ENCODE results near the gene PM20D1. TPM values are rescaled to one million over a fixed set of nuclear protein-coding genes. Genes with fewer than 3 reads are reported as not detected.

The PM20D1 gene
- polyA plus RNA-seq, 1 donor from 2014 or later = not detected

GRCh38 chr1:205797168-205797567, 52.8 kb downstream of the PM20D1 start:
- H3K27me3 ChIP-seq (ENCODE audit: insufficient read depth, low read depth, low read length) = no peaks in the 10 kb centered on the region
- H3K4me2 ChIP-seq (ENCODE audit: low read length) = no peak overlapping the region
- H3K9me2 ChIP-seq (ENCODE audit: insufficient read depth, low read length) = no peaks in the 10 kb centered on the region
- no peak overlapping the region for H3K27ac ChIP-seq (ENCODE audit: low read length)
- peaks cover 7% of the 10 kb centered on the region for H3K36me3 ChIP-seq (ENCODE audit: insufficient read depth, low read length)
- H3F3A ChIP-seq (ENCODE audit: insufficient read depth, low read length, poor library complexity, severe bottlenecking) = no peaks in the 10 kb centered on the region
- H3K9ac ChIP-seq (ENCODE audit: low read length) = no peak overlapping the region
- TF ChIP-seq EZH2 (IDR thresholded peaks at IDR 0.05; ENCODE audit: borderline replicate concordance, insufficient read depth, low read length, poor library complexity, severe bottlenecking) = no peak
- TF ChIP-seq TAF1 (IDR thresholded peaks at IDR 0.05; ENCODE audit: low read depth) = no peak
- TF ChIP-seq SMC3 (conservative IDR thresholded peaks at IDR 0.05; ENCODE audit: poor library complexity) = no peak
- no peak for TF ChIP-seq REST (IDR thresholded peaks at IDR 0.05; ENCODE audit: borderline replicate concordance)
- no peak for TF ChIP-seq RAD21 (conservative IDR thresholded peaks at IDR 0.05)
- TF ChIP-seq POLR2AphosphoS5 (IDR thresholded peaks at IDR 0.05) = no peak
- TF ChIP-seq, protein P1, sequence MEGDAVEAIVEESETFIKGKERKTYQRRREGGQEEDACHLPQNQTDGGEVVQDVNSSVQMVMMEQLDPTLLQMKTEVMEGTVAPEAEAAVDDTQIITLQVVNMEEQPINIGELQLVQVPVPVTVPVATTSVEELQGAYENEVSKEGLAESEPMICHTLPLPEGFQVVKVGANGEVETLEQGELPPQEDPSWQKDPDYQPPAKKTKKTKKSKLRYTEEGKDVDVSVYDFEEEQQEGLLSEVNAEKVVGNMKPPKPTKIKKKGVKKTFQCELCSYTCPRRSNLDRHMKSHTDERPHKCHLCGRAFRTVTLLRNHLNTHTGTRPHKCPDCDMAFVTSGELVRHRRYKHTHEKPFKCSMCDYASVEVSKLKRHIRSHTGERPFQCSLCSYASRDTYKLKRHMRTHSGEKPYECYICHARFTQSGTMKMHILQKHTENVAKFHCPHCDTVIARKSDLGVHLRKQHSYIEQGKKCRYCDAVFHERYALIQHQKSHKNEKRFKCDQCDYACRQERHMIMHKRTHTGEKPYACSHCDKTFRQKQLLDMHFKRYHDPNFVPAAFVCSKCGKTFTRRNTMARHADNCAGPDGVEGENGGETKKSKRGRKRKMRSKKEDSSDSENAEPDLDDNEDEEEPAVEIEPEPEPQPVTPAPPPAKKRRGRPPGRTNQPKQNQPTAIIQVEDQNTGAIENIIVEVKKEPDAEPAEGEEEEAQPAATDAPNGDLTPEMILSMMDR (IDR thresholded peaks at IDR 0.05; ENCODE audit: poor library complexity, severe bottlenecking) = no peak
- TF ChIP-seq MXI1 (conservative IDR thresholded peaks at IDR 0.05; ENCODE audit: poor library complexity, severe bottlenecking) = no peak
- TF ChIP-seq EP300 (conservative IDR thresholded peaks at IDR 0.05; ENCODE audit: poor library complexity, severe bottlenecking) = no peak
- H3K79me2 ChIP-seq (replicated peaks; ENCODE audit: insufficient read depth, low read length) = no peaks in the 10 kb centered on the region
- H2AFZ ChIP-seq (ENCODE audit: low read depth, low read length) = no peak overlapping the region
- H3K4me3 ChIP-seq (ENCODE audit: low read length) = no peak overlapping the region
- H4K20me1 ChIP-seq (ENCODE audit: insufficient read depth) = no peaks in the 10 kb centered on the region
- no peaks in the 10 kb centered on the region for H3K9me3 ChIP-seq (ENCODE audit: low read length)

DNA sequence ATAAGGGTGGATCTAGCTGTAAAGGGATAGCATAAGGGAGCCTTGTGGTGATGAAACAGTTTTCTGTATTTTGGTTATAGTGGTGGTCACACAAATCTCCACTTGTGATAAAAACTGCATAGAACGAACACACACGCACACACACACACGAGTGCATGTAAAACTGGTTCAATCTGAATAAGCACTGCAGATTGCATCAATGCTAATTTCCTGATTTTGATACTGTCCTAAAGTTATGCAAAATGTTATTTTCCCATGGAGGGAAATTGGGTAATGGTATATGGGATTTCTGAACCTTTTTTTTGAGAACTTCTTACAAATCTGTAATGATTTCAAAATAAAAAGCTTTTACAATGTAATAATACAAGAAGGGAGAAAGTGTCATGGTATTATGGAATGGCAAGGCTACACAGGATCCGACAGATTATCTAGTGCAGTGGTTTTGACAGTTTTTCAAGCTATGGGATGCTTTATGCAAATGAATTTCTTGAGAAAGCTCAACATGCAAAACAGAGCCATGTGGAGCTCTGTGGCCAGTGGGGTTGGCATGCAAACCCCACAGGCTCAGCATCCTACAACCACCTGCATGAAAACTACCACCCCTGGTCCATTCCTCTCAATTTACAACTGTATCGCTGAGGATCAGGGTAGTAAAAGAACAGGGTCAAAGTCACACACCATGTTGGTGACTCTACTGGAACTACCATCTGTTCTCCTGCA, 55.8 kb downstream of the PM20D1 start:
- Histone ChIP-seq H3K9ac (ENCODE audit: low read length) (no peak overlapping the region), H3K79me2 (replicated peaks; ENCODE audit: insufficient read depth, low read length) (no peaks in the 10 kb centered on the region), H3F3A (ENCODE audit: insufficient read depth, low read length, poor library complexity, severe bottlenecking) (no peaks in the 10 kb centered on the region), H3K4me2 (ENCODE audit: low read length) (no peak overlapping the region), H4K20me1 (ENCODE audit: insufficient read depth) (no peaks in the 10 kb centered on the region), H3K27me3 (ENCODE audit: insufficient read depth, low read depth, low read length) (no peaks in the 10 kb centered on the region), H3K9me2 (ENCODE audit: insufficient read depth, low read length) (no peaks in the 10 kb centered on the region), H3K9me3 (ENCODE audit: low read length) (no peaks in the 10 kb centered on the region), H3K4me3 (ENCODE audit: low read length) (no peak overlapping the region), H2AFZ (ENCODE audit: low read depth, low read length) (no peak overlapping the region), H3K27ac (ENCODE audit: low read length) (no peak overlapping the region), H3K36me3 (ENCODE audit: insufficient read depth, low read length) (peaks cover 7% of the 10 kb centered on the region)
- TF ChIP-seq SMC3 (conservative IDR thresholded peaks at IDR 0.05; ENCODE audit: poor library complexity) (no peak), REST (IDR thresholded peaks at IDR 0.05; ENCODE audit: borderline replicate concordance) (no peak), EZH2 (IDR thresholded peaks at IDR 0.05; ENCODE audit: borderline replicate concordance, insufficient read depth, low read length, poor library complexity, severe bottlenecking) (no peak), POLR2AphosphoS5 (IDR thresholded peaks at IDR 0.05) (no peak), RAD21 (conservative IDR thresholded peaks at IDR 0.05) (no peak), MXI1 (conservative IDR thresholded peaks at IDR 0.05; ENCODE audit: poor library complexity, severe bottlenecking) (no peak), EP300 (conservative IDR thresholded peaks at IDR 0.05; ENCODE audit: poor library complexity, severe bottlenecking) (no peak)
- TF ChIP-seq, protein P1 (IDR thresholded peaks at IDR 0.05; ENCODE audit: poor library complexity, severe bottlenecking) = no peak

All from neural cell (in vitro differentiated cells).